Right lobe of liver (tissue), 6 donors: Measurements from ENCODE around the gene ZNF785. TPM values are rescaled to one million over a fixed set of nuclear protein-coding genes. Genes with fewer than 3 reads are reported as not detected.
A peak's percentile ranks its signal among the peaks of the same experiment; 100 is the strongest.
"Not testable (repeated sequence)": the region's sequence is repeated elsewhere in the genome, so short reads cannot be mapped to it uniquely, and the experiment has no call there.

Experiments
- ATAC-seq, 4 donors: fragments of 200-7000 bp; cut with Tn5 transposase; one replicate each; pipeline ENCODE4 v1.9.1; 2020; ENCODE audit warnings: mild to moderate bottlenecking in 4 of 4, moderate library complexity in 4 of 4
- DNase-seq, 3 donors: peaks; one replicate each; pipeline ENCODE4 v3.0.0-alpha.2; 2020
- H3K27ac ChIP-seq, 3 donors: fragments of 200-600 bp; one replicate each; pipeline ENCODE4 v1.8.0; 2022
- H3K27me3 ChIP-seq, 2 donors: fragments of 200-600 bp; one replicate each; pipeline ENCODE4 v1.8.0; 2022
- H3K36me3 ChIP-seq, 4 donors: fragments of 200-600 bp; sonication (generic) in 1 of 4; one replicate each; pipeline versions ENCODE4 v1.5.1 to v1.8.0; 2017 to 2022; ENCODE audit warnings: control low read depth in 1 of 4
- H3K4me1 ChIP-seq, 4 donors: fragments of 200-600 bp; sonication (generic) in 1 of 4; one replicate each; pipeline versions ENCODE4 v1.5.1 to v1.8.0; 2017 to 2022; ENCODE audit warnings: control low read depth in 1 of 4
- H3K4me3 ChIP-seq, 3 donors: fragments of 200-600 bp; one replicate each; pipeline ENCODE4 v1.8.0; 2022
- H3K9me3 ChIP-seq, 4 donors: fragments of 200-600 bp; sonication (generic) in 1 of 4; one replicate each; pipeline versions ENCODE4 v1.5.1 to v1.8.0; 2017 to 2022; ENCODE audit warnings: control low read depth in 1 of 4
- POLR2A ChIP-seq: fragments of 450-650 bp; IDR thresholded peaks from one replicate; pipeline ENCODE4 v1.6.1; 2017; ENCODE audit warnings: antibody characterized with exemption, mild to moderate bottlenecking
- WGBS: methylation state at CpG from one replicate; pipeline ENCODE4 v1.1.6; 2018; ENCODE audit warnings: low coverage, low lambda C conversion rate; ENCODE audit not compliant: insufficient coverage; ENCODE audit errors: missing lambda C conversion rate; 5-methylcytosine and 5-hydroxymethylcytosine counted together
- intact Hi-C, 2 donors: fragments of 100-400 bp; cut with DNase I; formaldehyde crosslinking; loops; one replicate each; pipeline versions ENCODE4 v1.11.2 to v1.14.1; 2022
- total RNA-seq, 6 experiments: library from RNA; depleted of rRNA in 2 of 6; stranded (reverse); fragments of >200 nt in 2 of 6; fragmentation: NEBNext Ultra II Directional in 3 of 6; extraction: Animal tissue kit (Norgen Biotek cat#: 25700) in 3 of 6; gene quantifications; one replicate each; pipeline versions ENCODE4 v1.1.0 to v1.2.4, GENCODE V29; 2016 to 2023
- TF ChIP-seq, protein P1 (sequence below), 4 donors: fragments of 200-600 bp in 3 of 4; fragments of 450-650 bp in 1 of 4; IDR thresholded peaks; one replicate each; pipeline versions ENCODE4 v1.5.1 to v1.8.0; 2016 to 2022; ENCODE audit warnings: antibody characterized with exemption in 4 of 4, mild to moderate bottlenecking in 2 of 4
- donor health status: DM: no; HTN: yes; CAD: no.
- donor health status: DM: no; HTN: no; CAD: no.
- donor health status: DM: no; HTN: no; CAD: no.
- donor health status: DM: no; HTN: yes; CAD: no.
- donor health status: DM: no; HTN: yes; CAD: no.

Gene ZNF785
- total RNA-seq, 6 experiments from 2014 or later: 2.4 to 6.5 (median 5.6) TPM

DNA sequence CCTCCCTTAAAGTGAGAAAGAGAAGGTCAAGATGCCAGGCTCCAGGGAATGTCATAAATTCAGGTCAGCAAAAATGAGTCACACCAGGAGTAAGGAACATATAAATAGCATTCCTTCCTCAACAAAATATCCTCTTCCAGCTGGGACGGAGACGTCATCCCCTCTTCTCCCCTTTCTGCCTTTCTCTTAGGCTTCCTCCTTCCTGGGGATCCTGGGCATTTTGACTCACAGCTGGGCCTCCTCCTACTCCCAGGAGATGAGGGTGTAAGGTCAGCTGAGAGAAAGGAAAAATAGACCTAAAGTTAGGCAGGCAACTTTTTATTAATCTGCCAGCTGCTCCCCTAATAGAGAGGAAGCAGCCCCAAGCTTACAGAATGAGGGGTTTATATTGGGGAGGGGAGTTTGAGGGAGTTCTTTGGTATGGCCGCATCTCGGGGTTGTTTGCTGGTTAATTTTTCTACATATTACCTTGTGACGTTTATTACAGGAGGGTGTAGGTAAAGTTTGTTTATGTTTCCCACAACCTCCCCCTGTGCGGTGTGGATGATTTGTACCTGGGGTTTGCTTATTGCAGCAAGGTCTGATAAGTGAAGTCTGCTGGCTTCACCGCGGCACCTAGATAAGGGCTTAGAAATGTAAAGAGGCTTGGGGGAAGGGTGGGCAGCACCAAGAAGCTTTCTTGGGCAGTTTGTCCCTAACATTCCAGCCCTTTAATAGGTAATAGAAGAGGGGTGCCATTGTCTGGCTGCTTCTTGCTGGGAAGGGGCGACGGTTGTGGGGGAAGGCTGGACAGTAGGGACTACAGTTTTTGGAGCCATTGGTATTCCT is 43.8 kb downstream of the ZNF785 start:
- Histone ChIP-seq H3K27me3 (no peaks in the 10 kb centered on the region), H3K27ac (no peak overlapping the region), H3K9me3 (no peaks in the 10 kb centered on the region), H3K36me3 (no peaks in the 10 kb centered on the region), H3K4me1 (no peaks in the 10 kb centered on the region), H3K4me3 (no peak overlapping the region)
- no peak for TF ChIP-seq POLR2A
- intact Hi-C loops: no loop called here
- no peak for DNase-seq
- ATAC-seq: no peak
- 73% methylated on average over 9 of the region's 10 CpGs for WGBS

DNA sequence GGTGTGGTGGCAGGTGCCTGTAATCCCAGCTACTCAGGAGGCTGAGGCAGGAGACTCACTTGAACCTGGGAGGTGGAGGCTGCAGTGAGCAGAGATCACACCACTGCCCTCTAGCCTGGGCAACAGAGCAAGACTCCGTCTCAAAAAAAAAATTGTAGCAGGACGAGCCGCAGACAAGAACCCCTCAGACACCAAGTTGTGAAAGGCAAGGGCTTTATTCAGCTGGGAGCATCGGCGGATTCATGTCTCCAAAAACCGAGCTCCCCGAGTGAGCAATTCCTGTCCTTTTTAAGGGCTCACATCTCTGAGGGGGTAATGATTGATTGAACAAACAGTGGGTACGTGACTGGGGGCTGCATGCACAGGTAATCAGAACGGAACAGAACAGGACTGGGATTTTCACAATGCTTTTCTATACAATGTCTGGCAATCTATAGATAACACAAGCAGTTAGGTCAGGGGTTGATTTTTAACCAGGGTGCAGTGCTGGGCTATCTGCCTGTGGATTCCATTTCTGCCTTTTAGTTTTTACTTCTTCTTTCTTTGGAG is 44.5 kb downstream of the ZNF785 start:
- H3K4me1 ChIP-seq, H3K27ac ChIP-seq, H3K36me3 ChIP-seq, H3K27me3 ChIP-seq, intact Hi-C loops, H3K9me3 ChIP-seq, H3K4me3 ChIP-seq, ATAC-seq, DNase-seq: not testable (repeated sequence)
- 60% methylated on average over 3 of the region's 9 CpGs for WGBS

DNA sequence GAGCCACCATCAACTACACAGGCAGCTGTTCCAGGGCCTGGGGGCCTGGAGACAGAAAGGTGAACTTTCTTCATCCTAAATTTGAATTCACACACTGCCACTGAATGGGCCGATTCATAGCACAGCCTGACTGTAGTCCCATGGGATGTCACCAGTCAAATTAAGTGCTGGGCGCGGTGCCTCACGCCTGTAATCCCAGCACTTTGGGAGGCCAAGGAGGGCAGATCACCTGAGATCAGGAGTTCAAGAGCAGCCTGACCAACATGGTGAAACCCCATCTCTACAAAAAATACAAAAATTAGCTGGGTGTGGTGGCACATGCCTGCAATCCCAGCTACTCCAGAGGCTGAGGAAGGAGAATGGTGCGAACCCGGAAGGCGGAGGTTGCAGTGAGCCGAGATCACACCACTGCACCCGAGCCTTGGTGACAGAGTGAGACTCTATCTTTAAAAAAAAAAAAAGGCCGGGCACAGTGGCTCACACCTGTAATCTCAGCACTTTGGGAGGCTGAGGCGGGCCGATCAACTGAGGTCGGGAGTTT is 45.4 kb downstream of the ZNF785 start:
- H3K36me3 ChIP-seq, DNase-seq, H3K4me1 ChIP-seq, H3K9me3 ChIP-seq, H3K27ac ChIP-seq, intact Hi-C loops, ATAC-seq, H3K27me3 ChIP-seq, H3K4me3 ChIP-seq: not testable (repeated sequence)
- WGBS: 95% methylated on average over 7 of the region's 13 CpGs

DNA sequence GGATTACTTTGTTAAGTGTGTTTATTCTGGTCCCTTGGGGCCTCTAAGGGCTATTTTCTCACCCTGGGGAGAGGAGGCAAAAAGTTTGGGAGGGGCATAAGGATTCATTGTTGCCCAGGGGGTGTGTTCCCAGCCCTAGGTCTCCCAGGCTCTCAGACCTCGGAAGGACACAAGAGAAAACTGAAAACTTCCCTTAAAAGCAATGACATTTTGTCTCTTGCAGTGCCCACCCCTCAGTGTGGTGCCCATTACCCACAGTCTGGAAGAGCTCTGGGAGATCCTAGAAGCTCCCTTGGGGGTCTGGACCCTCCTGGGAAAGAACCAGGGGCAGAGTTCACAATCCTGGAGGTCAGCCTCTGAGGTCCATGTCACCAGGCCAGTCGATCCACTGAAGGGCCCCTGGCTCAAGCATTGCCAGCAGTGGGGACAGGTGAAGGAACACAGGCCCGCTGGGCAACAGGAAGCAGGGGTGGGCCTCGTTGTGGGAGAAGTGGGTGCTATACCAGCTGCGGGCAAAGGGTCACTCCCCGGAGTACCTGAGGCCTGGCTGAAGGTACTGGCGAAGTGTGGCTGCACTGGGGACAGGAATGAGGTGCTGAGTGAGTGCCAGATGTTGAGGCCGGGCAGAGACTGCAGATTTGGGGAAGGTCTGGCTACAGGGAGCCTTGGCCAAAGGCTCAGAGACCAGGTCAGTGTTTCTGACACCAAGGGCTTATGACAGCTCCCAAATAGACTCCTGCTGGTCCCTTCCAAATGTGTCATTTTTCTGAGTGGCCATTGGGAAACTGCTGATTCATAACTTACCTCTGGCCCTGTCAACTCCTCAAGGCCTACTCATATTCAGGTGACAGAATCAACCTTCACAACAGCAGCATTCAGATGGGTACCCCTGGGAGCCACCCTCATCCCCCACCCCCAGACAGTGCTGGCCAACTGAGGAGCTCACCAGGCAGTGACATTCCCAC is 46.2 kb downstream of the ZNF785 start:
- intact Hi-C loops: no loop called here
- no peak for DNase-seq
- Histone ChIP-seq H3K36me3 (no peaks in the 10 kb centered on the region), H3K9me3 (no peaks in the 10 kb centered on the region), H3K27me3 (no peaks in the 10 kb centered on the region), H3K27ac (no peak overlapping the region), H3K4me1 (peaks cover 0 to 7% (median 3%) of the 10 kb centered on the region in 4 donors), H3K4me3 (no peak overlapping the region)
- ATAC-seq: no peak
- TF ChIP-seq, protein P1, sequence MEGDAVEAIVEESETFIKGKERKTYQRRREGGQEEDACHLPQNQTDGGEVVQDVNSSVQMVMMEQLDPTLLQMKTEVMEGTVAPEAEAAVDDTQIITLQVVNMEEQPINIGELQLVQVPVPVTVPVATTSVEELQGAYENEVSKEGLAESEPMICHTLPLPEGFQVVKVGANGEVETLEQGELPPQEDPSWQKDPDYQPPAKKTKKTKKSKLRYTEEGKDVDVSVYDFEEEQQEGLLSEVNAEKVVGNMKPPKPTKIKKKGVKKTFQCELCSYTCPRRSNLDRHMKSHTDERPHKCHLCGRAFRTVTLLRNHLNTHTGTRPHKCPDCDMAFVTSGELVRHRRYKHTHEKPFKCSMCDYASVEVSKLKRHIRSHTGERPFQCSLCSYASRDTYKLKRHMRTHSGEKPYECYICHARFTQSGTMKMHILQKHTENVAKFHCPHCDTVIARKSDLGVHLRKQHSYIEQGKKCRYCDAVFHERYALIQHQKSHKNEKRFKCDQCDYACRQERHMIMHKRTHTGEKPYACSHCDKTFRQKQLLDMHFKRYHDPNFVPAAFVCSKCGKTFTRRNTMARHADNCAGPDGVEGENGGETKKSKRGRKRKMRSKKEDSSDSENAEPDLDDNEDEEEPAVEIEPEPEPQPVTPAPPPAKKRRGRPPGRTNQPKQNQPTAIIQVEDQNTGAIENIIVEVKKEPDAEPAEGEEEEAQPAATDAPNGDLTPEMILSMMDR (IDR thresholded peaks at IDR 0.05): no peak
- no peak for TF ChIP-seq POLR2A
- 71% methylated on average over 4 of the region's 8 CpGs for WGBS

DNA sequence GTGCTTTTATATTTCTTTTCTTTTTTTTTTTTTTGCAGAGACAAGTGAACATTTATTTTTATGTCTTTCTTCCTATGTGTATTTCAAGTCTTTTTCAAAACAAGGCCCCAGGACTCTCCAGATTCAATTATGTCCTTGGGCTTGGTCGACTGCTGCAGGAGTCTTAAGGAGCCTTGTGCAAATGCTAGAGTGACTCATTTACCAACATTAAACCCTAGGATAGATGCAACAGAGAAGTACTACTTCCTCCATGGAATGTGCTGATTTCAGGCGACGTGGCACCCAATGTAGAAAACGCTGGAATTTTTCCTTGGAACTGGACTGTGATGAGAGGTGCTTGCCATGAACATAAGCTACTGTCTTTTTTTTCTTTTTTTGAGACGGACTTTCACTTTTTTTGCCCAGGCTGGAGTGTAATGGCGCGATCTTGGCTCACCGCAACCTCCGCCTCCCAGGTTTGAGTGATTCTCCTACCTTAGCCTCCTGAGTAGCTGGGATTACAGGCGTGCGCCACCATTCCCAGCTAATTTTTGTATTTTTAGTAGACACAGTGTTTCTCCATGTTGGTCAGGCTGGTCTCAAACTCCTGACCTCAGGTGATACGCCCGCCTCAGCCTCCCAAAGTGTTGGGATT is 49.0 kb downstream of the ZNF785 start:
- Histone ChIP-seq H3K27ac (peak overlapping the region in 1 of 3 donors; percentile 95), H3K36me3 (peaks cover 0 to 13% (median 0%) of the 10 kb centered on the region in 4 donors), H3K4me1 (peaks cover 0 to 12% (median 6%) of the 10 kb centered on the region in 4 donors)
- intact Hi-C loops, H3K4me3 ChIP-seq, H3K9me3 ChIP-seq, DNase-seq, H3K27me3 ChIP-seq, ATAC-seq: not testable (repeated sequence)
- 91% methylated on average over 12 of the region's 13 CpGs for WGBS

DNA sequence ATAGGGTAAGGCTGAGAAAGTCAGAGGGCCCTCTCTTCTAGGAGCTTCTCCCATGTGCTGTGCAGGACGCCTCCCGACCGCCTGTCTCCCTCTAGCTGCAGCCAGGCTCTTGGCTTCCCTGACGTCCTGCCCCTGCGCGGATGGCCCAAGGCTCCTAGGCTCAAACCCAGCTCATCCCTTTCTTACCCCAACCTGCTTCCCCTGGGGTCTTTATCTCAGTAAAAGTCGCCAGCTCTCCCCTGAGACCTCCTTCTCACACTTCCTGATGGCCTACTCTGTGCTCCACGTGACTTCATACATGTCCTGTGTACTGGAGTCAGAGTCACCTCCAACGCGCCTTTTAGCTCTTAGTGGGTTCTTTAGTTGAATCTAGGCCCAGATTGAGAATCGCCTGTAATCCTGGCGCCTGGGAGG is 49.7 kb downstream of the ZNF785 start:
- H3K4me3 ChIP-seq: peak overlapping the region; percentile 86 to 89 (median 87)
- intact Hi-C loops: no loop called here
- peak; percentile 75 to 86 (median 82) for ATAC-seq

More for the DNA sequence above, 49.7 kb downstream of the ZNF785 start:
- Histone ChIP-seq H3K9me3 (no peaks in the 10 kb centered on the region), H3K4me1 (peaks cover 0 to 20% (median 6%) of the 10 kb centered on the region in 4 donors), H3K27me3 (no peaks in the 10 kb centered on the region), H3K36me3 (peaks cover 0 to 16% (median 0%) of the 10 kb centered on the region in 4 donors), H3K27ac (peak overlapping the region; percentile 91 to 98 (median 95))
- TF ChIP-seq POLR2A: no peak
- TF ChIP-seq, protein P1 (IDR thresholded peaks at IDR 0.05): peak; percentile 59 to 80 (median 78)
- DNase-seq: peak; percentile 81 to 88 (median 86)
- 23% methylated on average over 8 of the region's 12 CpGs for WGBS
